ENCODE data around the gene SYNPO2.
A peak's percentile ranks its signal among the peaks of the same experiment; 100 is the strongest.

DNA sequence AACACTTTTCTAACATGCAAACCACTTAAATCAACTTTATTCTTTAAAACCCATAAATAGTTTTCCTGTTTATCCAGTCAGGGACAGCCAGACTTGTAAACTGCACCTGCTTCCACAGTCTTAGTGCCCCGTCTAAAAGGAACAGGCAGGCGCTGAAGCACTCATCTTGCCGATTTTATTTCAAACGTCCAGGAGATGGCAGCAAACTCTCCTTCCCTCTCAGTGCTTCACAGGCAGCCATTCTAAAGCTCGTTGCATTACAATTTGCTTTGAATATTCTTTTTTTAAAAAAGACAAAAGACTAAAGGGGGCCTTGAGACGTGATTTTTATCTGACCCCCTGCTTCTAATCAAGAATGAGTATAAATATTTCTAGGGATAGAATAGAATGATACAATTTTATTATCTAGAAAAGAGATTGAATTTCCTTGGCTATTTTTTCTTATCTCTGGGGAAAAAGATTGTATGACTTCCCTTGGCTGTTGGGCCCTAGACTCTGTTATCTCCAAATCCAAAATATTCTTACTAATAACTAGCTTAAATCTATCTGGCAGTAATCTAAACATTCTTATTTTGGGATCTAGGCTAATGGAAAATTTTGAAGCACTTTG, 153.4 kb downstream of the SYNPO2 start:
- TF ChIP-seq, protein P1, sequence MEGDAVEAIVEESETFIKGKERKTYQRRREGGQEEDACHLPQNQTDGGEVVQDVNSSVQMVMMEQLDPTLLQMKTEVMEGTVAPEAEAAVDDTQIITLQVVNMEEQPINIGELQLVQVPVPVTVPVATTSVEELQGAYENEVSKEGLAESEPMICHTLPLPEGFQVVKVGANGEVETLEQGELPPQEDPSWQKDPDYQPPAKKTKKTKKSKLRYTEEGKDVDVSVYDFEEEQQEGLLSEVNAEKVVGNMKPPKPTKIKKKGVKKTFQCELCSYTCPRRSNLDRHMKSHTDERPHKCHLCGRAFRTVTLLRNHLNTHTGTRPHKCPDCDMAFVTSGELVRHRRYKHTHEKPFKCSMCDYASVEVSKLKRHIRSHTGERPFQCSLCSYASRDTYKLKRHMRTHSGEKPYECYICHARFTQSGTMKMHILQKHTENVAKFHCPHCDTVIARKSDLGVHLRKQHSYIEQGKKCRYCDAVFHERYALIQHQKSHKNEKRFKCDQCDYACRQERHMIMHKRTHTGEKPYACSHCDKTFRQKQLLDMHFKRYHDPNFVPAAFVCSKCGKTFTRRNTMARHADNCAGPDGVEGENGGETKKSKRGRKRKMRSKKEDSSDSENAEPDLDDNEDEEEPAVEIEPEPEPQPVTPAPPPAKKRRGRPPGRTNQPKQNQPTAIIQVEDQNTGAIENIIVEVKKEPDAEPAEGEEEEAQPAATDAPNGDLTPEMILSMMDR (conservative IDR thresholded peaks at IDR 0.05; ENCODE audit: low read depth, low read length): peak; percentile 70
- no peak for TF ChIP-seq EZH2 (IDR thresholded peaks at IDR 0.05; ENCODE audit: borderline replicate concordance, low read depth, low read length, poor library complexity, severe bottlenecking)

Measured in A673 (cell line).